ENCODE data around the gene UTP25. TPM values are rescaled to one million over a fixed set of nuclear protein-coding genes. Genes with fewer than 3 reads are reported as not detected.
A peak's percentile ranks its signal among the peaks of the same experiment; 100 is the strongest.

UTP25 gene
- total RNA-seq, 2 donors from 2014 or later: 5.2 to 6.4 TPM

GRCh38 chr1:209854196-209854595 is 26.4 kb downstream of the UTP25 start:
- Histone ChIP-seq H3K27me3 (no peaks in the 10 kb centered on the region), H3K9me3 (no peaks in the 10 kb centered on the region), H3K4me1 (no peaks in the 10 kb centered on the region), H3K9ac (ENCODE audit: low read depth in 2 of 2, low read length in 2 of 2) (no peak overlapping the region), H3K4me3 (no peak overlapping the region), H3K36me3 (no peaks in the 10 kb centered on the region), H3K27ac (no peak overlapping the region)
- no peak for TF ChIP-seq CTCF (IDR thresholded peaks at IDR 0.05)
- DNase-seq: no peak
- intact Hi-C loops (cut with DNase I): no loop called here

GRCh38 chr1:209855006-209855405 is 27.2 kb downstream of the UTP25 start:
- Histone ChIP-seq H3K27me3 (no peaks in the 10 kb centered on the region), H3K4me3 (no peak overlapping the region), H3K9me3 (no peaks in the 10 kb centered on the region), H3K4me1 (no peaks in the 10 kb centered on the region), H3K9ac (ENCODE audit: low read depth in 2 of 2, low read length in 2 of 2) (no peak overlapping the region), H3K27ac (no peak overlapping the region), H3K36me3 (no peaks in the 10 kb centered on the region)
- intact Hi-C loops (cut with DNase I): no loop called here
- DNase-seq: no peak
- no peak for TF ChIP-seq CTCF (IDR thresholded peaks at IDR 0.05)

- H3K9me3 ChIP-seq: no peaks in the 10 kb centered on the region
- no peak overlapping the region for H3K27ac ChIP-seq
- no peaks in the 10 kb centered on the region for H3K4me1 ChIP-seq
- H3K36me3 ChIP-seq: no peaks in the 10 kb centered on the region
- no peaks in the 10 kb centered on the region for H3K27me3 ChIP-seq
- intact Hi-C loops (cut with DNase I): no loop called here
- no peak overlapping the region for H3K4me3 ChIP-seq
- H3K9ac ChIP-seq (ENCODE audit: low read depth in 2 of 2, low read length in 2 of 2): no peak overlapping the region
- DNase-seq: no peak
- TF ChIP-seq CTCF (IDR thresholded peaks at IDR 0.05): no peak
These were observed 27.9 kb downstream of the UTP25 start for GRCh38 chr1:209855623-209856022.

- no peak for TF ChIP-seq CTCF (IDR thresholded peaks at IDR 0.05)
- H3K4me3 ChIP-seq: no peak overlapping the region
- no peaks in the 10 kb centered on the region for H3K27me3 ChIP-seq
- no peak for DNase-seq
- H3K9me3 ChIP-seq: no peaks in the 10 kb centered on the region
- H3K9ac ChIP-seq (ENCODE audit: low read depth in 2 of 2, low read length in 2 of 2): no peak overlapping the region
- intact Hi-C loops (cut with DNase I): no loop called here
- H3K36me3 ChIP-seq: no peaks in the 10 kb centered on the region
- no peaks in the 10 kb centered on the region for H3K4me1 ChIP-seq
- no peak overlapping the region for H3K27ac ChIP-seq
These were observed 30.9 kb downstream of the UTP25 start for GRCh38 chr1:209858561-209859103.

- intact Hi-C loops (cut with DNase I): loop anchor here (5.0 to 10.0 kb wide), 2 partner anchors 132 to 444 kb away; no protein-coding TSS in a partner anchor
These were observed 32.6 kb downstream of the UTP25 start for GRCh38 chr1:209860293-209860881.

More at GRCh38 chr1:209860293-209860881, 32.6 kb downstream of the UTP25 start:
- Histone ChIP-seq H3K4me1 (no peaks in the 10 kb centered on the region), H3K27me3 (no peaks in the 10 kb centered on the region), H3K9ac (ENCODE audit: low read depth in 2 of 2, low read length in 2 of 2) (no peak overlapping the region), H3K4me3 (no peak overlapping the region), H3K27ac (no peak overlapping the region), H3K9me3 (no peaks in the 10 kb centered on the region), H3K36me3 (no peaks in the 10 kb centered on the region)
- DNase-seq: peak; percentile 71
- TF ChIP-seq CTCF (IDR thresholded peaks at IDR 0.05): peak; percentile 76

Measured in colonic mucosa (tissue), 4 donors.